ENCODE results near the gene BPI.

GRCh38 chr20:38300438-38300837 lies 3.5 kb upstream of the BPI start:
- TF ChIP-seq CTCF (IDR thresholded peaks at IDR 0.05; ENCODE audit: borderline replicate concordance, extremely low read depth, low read length, poor library complexity, severe bottlenecking) (no peak), EZH2 (IDR thresholded peaks at IDR 0.05; ENCODE audit: borderline replicate concordance, low read depth, low read length, severe bottlenecking) (no peak)

All from DND-41 (cell line).